Right renal pelvis (tissue), 4 donors: ENCODE results near the gene PRM3. TPM values are rescaled to one million over a fixed set of nuclear protein-coding genes. Genes with fewer than 3 reads are reported as not detected.

Experiments
- DNase-seq, 4 donors: peaks; one replicate each; pipeline ENCODE4 v3.0.0-alpha.2; 2013; ENCODE audit warnings: low read depth in 4 of 4, low spot score in 3 of 4, missing footprints in 1 of 4
- polyA plus RNA-seq, 4 donors: library from polyadenylated mRNA; unstranded; fragments of 120-200 nt; gene quantifications; one replicate each; pipeline ENCODE4 v1.2.1, GENCODE V29; 2013; ENCODE audit not compliant: insufficient read length in 4 of 4

The PRM3 gene
- polyA plus RNA-seq, 4 donors, result not detected

GRCh38 chr16:11249233-11250061 lies 24.0 kb downstream of the PRM3 start:
- no peak for DNase-seq

GRCh38 chr16:11248133-11248532 lies 25.3 kb downstream of the PRM3 start:
- DNase-seq, result no peak

- no peak for DNase-seq
These were observed 27.4 kb downstream of the PRM3 start for GRCh38 chr16:11245988-11246387.

GRCh38 chr16:11245222-11245737 lies 28.1 kb downstream of the PRM3 start:
- DNase-seq, result no peak

- no peak for DNase-seq
These were observed 30.8 kb downstream of the PRM3 start for GRCh38 chr16:11242658-11243057.

- no peak for DNase-seq
These were observed 31.8 kb downstream of the PRM3 start for GRCh38 chr16:11241480-11242204.

- DNase-seq, result no peak
These were observed 32.6 kb downstream of the PRM3 start for GRCh38 chr16:11240636-11241473.

- DNase-seq, result no peak
These were observed 33.5 kb downstream of the PRM3 start for GRCh38 chr16:11239644-11240632.

GRCh38 chr16:11238272-11239202 lies 34.9 kb downstream of the PRM3 start:
- no peak for DNase-seq

GRCh38 chr16:11236461-11237254 lies 36.8 kb downstream of the PRM3 start:
- no peak for DNase-seq

GRCh38 chr16:11235703-11235991 lies 37.8 kb downstream of the PRM3 start:
- no peak for DNase-seq

- no peak for DNase-seq
These were observed 38.3 kb downstream of the PRM3 start for GRCh38 chr16:11234884-11235702.

- no peak for DNase-seq
These were observed 39.6 kb downstream of the PRM3 start for GRCh38 chr16:11233727-11234376.

GRCh38 chr16:11232852-11233726 lies 40.3 kb downstream of the PRM3 start:
- DNase-seq, result no peak

- DNase-seq, result no peak
These were observed 41.1 kb downstream of the PRM3 start for GRCh38 chr16:11232302-11232851.
